ENCODE results near the gene ARHGAP42.

The ARHGAP42 gene

GRCh38 chr11:100866453-100866852 lies 179.4 kb downstream of the ARHGAP42 start:
- Histone ChIP-seq H3K27ac (no peak overlapping the region), H3K4me3 (no peak overlapping the region)
- TF ChIP-seq, protein P1, sequence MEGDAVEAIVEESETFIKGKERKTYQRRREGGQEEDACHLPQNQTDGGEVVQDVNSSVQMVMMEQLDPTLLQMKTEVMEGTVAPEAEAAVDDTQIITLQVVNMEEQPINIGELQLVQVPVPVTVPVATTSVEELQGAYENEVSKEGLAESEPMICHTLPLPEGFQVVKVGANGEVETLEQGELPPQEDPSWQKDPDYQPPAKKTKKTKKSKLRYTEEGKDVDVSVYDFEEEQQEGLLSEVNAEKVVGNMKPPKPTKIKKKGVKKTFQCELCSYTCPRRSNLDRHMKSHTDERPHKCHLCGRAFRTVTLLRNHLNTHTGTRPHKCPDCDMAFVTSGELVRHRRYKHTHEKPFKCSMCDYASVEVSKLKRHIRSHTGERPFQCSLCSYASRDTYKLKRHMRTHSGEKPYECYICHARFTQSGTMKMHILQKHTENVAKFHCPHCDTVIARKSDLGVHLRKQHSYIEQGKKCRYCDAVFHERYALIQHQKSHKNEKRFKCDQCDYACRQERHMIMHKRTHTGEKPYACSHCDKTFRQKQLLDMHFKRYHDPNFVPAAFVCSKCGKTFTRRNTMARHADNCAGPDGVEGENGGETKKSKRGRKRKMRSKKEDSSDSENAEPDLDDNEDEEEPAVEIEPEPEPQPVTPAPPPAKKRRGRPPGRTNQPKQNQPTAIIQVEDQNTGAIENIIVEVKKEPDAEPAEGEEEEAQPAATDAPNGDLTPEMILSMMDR (IDR thresholded peaks at IDR 0.05): no peak
- DNase-seq (ENCODE audit: low spot score): no peak

DNA sequence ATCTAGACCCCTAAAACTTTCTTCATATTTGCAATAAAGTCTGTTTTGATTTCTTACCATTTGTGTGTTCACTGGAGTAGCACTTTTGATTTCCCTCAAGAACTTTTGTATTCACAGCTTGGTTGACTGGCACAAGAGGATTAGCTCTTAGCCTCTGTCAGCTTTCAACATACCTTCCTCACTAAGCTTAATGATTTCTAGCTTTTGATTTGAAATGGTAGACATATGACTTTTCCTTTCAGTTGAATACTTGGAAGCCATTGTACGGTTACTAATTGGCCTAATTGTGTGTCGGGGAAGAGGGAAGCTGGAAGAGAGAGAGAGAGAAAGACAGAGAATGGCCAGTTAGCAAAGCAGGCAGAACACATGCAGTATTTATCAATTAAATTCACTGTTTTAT lies 180.5 kb downstream of the ARHGAP42 start:
- no peak overlapping the region for H3K27ac ChIP-seq
- H3K4me3 ChIP-seq: no peak overlapping the region
- DNase-seq (ENCODE audit: low spot score): no peak
- TF ChIP-seq, protein P1 (IDR thresholded peaks at IDR 0.05): no peak

DNA sequence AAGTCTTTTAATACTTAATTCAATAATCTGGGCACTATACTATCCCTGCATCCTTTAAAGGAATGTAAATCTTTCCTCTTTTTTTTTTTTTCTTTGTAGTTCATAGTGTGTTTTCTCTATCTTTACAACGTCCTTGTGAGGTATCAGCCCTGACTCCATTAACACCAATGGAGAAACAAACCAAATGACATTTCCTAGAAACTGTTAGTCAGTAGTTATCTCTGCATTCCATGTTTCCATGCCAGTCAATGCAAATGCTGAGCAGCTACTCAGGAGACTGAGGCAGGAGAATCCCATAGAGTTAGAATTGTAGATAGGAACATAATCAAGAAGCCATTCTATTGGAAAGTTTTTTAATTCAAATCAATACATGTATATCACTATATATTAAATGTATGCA lies 182.2 kb downstream of the ARHGAP42 start:
- H3K4me3 ChIP-seq: no peak overlapping the region
- TF ChIP-seq, protein P1 (IDR thresholded peaks at IDR 0.05): no peak
- no peak for DNase-seq (ENCODE audit: low spot score)
- H3K27ac ChIP-seq: no peak overlapping the region

DNA sequence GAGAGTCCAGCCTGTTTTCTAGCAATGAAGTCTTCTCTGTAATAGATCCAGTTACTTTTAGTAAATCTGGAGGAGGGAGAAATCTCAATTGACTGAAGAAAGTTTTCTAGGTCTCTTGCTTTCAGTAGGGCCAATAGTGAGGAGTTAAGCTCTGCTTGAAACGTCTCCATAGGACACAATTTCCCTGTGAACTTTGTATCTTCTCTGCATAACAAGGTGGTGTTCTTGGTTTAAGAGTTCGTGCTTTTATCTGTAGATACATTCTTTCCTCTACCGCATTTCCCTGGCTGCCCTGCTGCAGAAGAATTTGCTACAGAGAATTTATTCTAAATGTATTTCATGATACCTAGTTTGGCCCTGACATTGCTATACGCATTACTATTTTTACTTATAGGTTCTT lies 183.1 kb downstream of the ARHGAP42 start:
- no peak for DNase-seq (ENCODE audit: low spot score)
- TF ChIP-seq, protein P1 (IDR thresholded peaks at IDR 0.05): no peak
- Histone ChIP-seq H3K27ac (no peak overlapping the region), H3K4me3 (no peak overlapping the region)

DNA sequence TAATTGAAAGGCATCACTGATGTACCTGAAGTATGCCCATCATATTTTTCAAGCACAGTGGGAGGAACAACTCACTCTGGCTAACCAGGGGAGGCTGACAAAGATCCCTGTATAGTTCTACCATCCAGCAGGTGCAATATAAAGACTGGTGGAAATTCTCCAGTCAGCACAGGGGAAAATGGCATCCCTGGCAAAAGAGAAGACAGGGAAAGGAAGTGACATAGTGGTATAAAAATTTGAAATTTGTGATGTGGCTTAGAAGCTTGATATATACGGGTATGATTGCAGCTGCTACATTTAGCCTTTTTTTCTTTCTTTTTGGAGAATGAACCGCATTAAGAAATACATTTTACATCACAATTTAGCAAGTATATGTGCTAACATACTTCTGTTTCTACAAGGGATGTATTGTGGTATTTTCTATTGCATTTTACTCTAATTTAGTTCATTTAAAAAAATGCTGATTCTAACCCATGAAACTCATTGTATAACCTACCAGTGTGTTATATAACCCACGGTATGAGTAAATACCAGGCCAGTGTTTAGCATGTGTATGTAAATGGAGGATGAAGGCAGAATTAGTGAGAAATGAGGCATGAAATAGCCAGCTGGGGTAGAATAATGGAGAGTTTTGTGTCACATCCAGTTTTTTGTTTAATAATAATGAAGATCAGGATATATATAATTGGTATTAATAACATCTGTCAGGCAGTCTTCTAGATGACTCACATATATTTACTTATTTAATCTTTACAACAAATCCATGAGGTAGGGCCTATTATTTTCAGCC lies 186.1 kb downstream of the ARHGAP42 start:
- Histone ChIP-seq H3K4me3 (no peak overlapping the region), H3K27ac (no peak overlapping the region)
- TF ChIP-seq, protein P1 (IDR thresholded peaks at IDR 0.05): no peak
- DNase-seq (ENCODE audit: low spot score): no peak

GRCh38 chr11:100874203-100874602 lies 187.1 kb downstream of the ARHGAP42 start:
- TF ChIP-seq, protein P1 (IDR thresholded peaks at IDR 0.05): no peak
- Histone ChIP-seq H3K27ac (no peak overlapping the region), H3K4me3 (no peak overlapping the region)
- DNase-seq (ENCODE audit: low spot score): no peak

DNA sequence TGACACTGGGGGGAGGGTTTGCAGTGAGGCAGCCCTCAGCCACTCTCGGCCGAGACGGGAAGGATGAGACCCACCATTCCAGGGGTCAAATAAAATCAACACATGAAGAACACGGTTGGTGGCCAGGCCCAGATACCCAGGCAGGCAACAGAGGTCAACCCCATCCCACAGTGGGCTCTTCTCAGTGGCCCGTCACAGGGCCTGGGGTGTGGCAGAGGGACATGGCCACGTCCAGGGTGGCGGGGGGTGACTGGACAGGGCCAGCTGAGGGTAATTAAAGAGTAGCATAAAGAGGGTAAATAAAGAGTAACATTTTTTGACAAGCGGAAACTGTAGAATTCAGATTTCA lies 188.4 kb downstream of the ARHGAP42 start:
- no peak overlapping the region for H3K27ac ChIP-seq
- no peak for DNase-seq (ENCODE audit: low spot score)
- TF ChIP-seq, protein P1 (IDR thresholded peaks at IDR 0.05): no peak
- H3K4me3 ChIP-seq: no peak overlapping the region
